Transverse colon (tissue), 4 donors: ENCODE results near the gene PHF14. TPM values are rescaled to one million over a fixed set of nuclear protein-coding genes. Genes with fewer than 3 reads are reported as not detected.
"Not testable (repeated sequence)": the region's sequence is repeated elsewhere in the genome, so short reads cannot be mapped to it uniquely, and the experiment has no call there.

Experiments used
- DNase-seq: peaks from one replicate; pipeline ENCODE4 v3.0.0-alpha.2; 2019
- H3K27ac ChIP-seq, 4 donors: fragments of 200-600 bp; sonication (generic); 2 replicates each; pipeline ENCODE4 v1.5.1; 2016 to 2018; ENCODE audit warnings: inconsistent platforms in 4 of 4
- H3K27me3 ChIP-seq: fragments of 200-600 bp; sonication (generic); 2 replicates; pipeline ENCODE4 v1.5.1; 2017; ENCODE audit warnings: inconsistent platforms
- H3K36me3 ChIP-seq, 4 donors: fragments of 200-600 bp; sonication (generic); 2 replicates each; pipeline ENCODE4 v1.5.1; 2017 to 2019; ENCODE audit warnings: inconsistent platforms in 4 of 4
- H3K4me1 ChIP-seq, 4 donors: fragments of 200-600 bp; sonication (generic); 2 replicates each; pipeline ENCODE4 v1.5.1; 2017 to 2020; ENCODE audit warnings: inconsistent platforms in 4 of 4
- H3K4me3 ChIP-seq, 4 donors: fragments of 200-600 bp; sonication (generic); 1 replicate in 1 of 4; 2 replicates in 3 of 4; pipeline versions ENCODE4 v1.5.1 to v1.6.1; 2017 to 2019; ENCODE audit warnings: inconsistent platforms in 4 of 4
- H3K9me3 ChIP-seq, 2 donors: fragments of 200-600 bp; sonication (generic); 2 replicates each; pipeline ENCODE4 v1.5.1; 2017 to 2019; ENCODE audit warnings: inconsistent platforms in 2 of 2
- EP300 ChIP-seq: sonication (generic); formaldehyde crosslinking; IDR thresholded peaks from one replicate; pipeline ENCODE4 v1.6.1; 2017; ENCODE audit warnings: antibody characterized with exemption, low read depth
- POLR2A ChIP-seq: fragments of 450-650 bp; IDR thresholded peaks from one replicate; pipeline ENCODE4 v1.6.1; 2016; ENCODE audit warnings: antibody characterized with exemption, mild to moderate bottlenecking, moderate library complexity
- POLR2AphosphoS5 ChIP-seq, 3 donors: sonication (generic); formaldehyde crosslinking; IDR thresholded peaks; one replicate each; pipeline ENCODE4 v1.6.1; 2016; ENCODE audit warnings: antibody characterized with exemption in 3 of 3
- WGBS, 2 donors: methylation state at CpG; one replicate each; pipeline ENCODE4 v1.1.5; 2018; ENCODE audit warnings: low coverage in 1 of 2; 5-methylcytosine and 5-hydroxymethylcytosine counted together
- in situ Hi-C, 4 donors: fragments of 200-750 bp; cut with MboI; loops; one replicate each; pipeline versions ENCODE4 v1.15.0 to v1.15.1; 2017; ENCODE audit warnings: low sequenced_read_pairs in 3 of 4, low pct_ligation_motif_present in 1 of 4, low pct_unique_long_range_greater_than_20kb in 1 of 4
- intact Hi-C: fragments of 100-400 bp; cut with DNase I; formaldehyde crosslinking; loops from one replicate; pipeline ENCODE4 v1.15.1; 2023; ENCODE audit warnings: low total_unique reads
- total RNA-seq, 4 donors: library from RNA; depleted of rRNA; stranded (reverse); fragments of >200 nt; gene quantifications; one replicate each; pipeline ENCODE4 v1.1.0, GENCODE V29; 2016
- TF ChIP-seq, protein P1 (sequence below), 5 experiments: fragments of 200-600 bp in 3 of 5; fragments of 450-650 bp in 2 of 5; sonication (generic) in 3 of 5; IDR thresholded peaks; 1 replicate in 2 of 5; 2 replicates in 3 of 5; pipeline ENCODE4 v1.5.1; 2016 to 2017; ENCODE audit warnings: antibody characterized with exemption in 5 of 5, inconsistent platforms in 3 of 5, mild to moderate bottlenecking in 2 of 5, moderate library complexity in 1 of 5

The PHF14 gene
- total RNA-seq, 4 donors from 2014 or later: 24.3 to 42.1 (median 28.8) TPM

DNA sequence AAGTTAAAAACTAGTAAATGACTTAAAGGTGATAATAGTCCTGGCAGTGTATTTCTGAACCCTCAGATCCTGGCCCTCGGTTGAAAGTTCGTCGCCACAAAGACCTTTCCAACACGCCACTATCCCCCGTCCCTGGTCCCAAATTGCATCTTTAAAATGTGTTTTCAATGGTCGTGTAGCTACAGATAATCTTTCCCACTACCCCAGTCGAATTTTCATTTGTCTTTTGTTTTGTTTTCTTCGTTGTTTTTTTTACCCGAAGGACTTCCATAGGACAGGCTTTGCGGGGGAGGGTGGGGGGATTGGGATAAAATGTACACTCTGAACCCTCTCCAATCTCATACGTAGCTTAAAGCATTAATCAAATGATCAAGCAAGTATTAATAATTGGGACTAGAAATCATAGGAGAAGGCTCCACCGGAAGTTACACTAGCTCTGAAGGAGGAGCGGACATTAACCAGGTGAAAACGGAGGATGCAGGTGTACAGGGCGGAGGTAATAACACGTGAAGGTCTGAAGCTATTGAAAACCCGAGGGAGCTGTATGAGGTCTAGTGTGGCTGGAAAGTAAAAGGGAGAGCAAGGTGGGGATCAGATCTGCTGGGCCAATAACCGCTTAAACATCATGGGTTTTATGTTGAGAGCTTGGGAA is 32.8 kb upstream of the PHF14 start:
- Histone ChIP-seq H3K9me3 (no peaks in the 10 kb centered on the region), H3K4me1 (peaks cover 0 to 32% (median 19%) of the 10 kb centered on the region in 4 donors), H3K27me3 (no peaks in the 10 kb centered on the region), H3K4me3 (peak overlapping the region; percentile 37 to 97 (median 68)), H3K36me3 (peaks cover 0 to 17% (median 6%) of the 10 kb centered on the region in 4 donors), H3K27ac (peak overlapping the region; percentile 86 to 96 (median 95))
- no peak for TF ChIP-seq POLR2A
- TF ChIP-seq POLR2AphosphoS5 (IDR thresholded peaks at IDR 0.05): no peak
- TF ChIP-seq, protein P1, sequence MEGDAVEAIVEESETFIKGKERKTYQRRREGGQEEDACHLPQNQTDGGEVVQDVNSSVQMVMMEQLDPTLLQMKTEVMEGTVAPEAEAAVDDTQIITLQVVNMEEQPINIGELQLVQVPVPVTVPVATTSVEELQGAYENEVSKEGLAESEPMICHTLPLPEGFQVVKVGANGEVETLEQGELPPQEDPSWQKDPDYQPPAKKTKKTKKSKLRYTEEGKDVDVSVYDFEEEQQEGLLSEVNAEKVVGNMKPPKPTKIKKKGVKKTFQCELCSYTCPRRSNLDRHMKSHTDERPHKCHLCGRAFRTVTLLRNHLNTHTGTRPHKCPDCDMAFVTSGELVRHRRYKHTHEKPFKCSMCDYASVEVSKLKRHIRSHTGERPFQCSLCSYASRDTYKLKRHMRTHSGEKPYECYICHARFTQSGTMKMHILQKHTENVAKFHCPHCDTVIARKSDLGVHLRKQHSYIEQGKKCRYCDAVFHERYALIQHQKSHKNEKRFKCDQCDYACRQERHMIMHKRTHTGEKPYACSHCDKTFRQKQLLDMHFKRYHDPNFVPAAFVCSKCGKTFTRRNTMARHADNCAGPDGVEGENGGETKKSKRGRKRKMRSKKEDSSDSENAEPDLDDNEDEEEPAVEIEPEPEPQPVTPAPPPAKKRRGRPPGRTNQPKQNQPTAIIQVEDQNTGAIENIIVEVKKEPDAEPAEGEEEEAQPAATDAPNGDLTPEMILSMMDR (IDR thresholded peaks at IDR 0.05): no peak
- no peak for TF ChIP-seq EP300
- intact Hi-C loops: loop anchor here (5.0 kb wide), 1 partner anchor 36 kb away; no protein-coding TSS in a partner anchor
- DNase-seq: peak; percentile 14
- in situ Hi-C loops: no loop called here
- 16 to 17% methylated on average over 11 to 18 of the region's 18 CpGs for WGBS, 2 donors

DNA sequence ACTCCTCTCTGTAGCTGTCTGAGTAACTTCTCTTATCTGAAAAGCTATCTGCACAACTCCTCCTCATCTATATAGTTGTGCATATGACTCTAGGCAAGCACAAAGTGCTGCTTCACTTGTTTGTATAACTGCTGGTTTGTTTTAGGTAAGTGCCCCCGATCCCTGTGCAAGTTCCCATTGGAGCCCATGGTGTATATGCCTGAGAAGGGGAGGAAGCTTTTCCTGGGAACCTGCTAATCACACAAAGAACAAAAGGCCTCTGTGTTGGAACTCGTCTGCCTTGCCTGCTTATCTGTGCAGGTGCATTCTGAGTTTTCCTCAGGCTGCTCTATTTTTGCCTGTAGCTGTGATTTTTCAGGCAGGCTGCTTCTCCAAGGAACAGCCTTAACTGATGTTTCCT is 23.2 kb upstream of the PHF14 start:
- H3K27ac ChIP-seq: no peak overlapping the region
- H3K36me3 ChIP-seq: no peaks in the 10 kb centered on the region
- WGBS, 2 donors: 35 to 40% methylated on average over 1 to 2 of the region's 2 CpGs
- TF ChIP-seq POLR2A: no peak
- no peak for TF ChIP-seq EP300
- TF ChIP-seq, protein P1 (IDR thresholded peaks at IDR 0.05): no peak
- TF ChIP-seq POLR2AphosphoS5 (IDR thresholded peaks at IDR 0.05): no peak
- in situ Hi-C loops: no loop called here
- H3K27me3 ChIP-seq: no peaks in the 10 kb centered on the region
- no peak for DNase-seq
- no peak overlapping the region for H3K4me3 ChIP-seq
- intact Hi-C loops: no loop called here
- no peaks in the 10 kb centered on the region for H3K4me1 ChIP-seq
- H3K9me3 ChIP-seq: no peaks in the 10 kb centered on the region

DNA sequence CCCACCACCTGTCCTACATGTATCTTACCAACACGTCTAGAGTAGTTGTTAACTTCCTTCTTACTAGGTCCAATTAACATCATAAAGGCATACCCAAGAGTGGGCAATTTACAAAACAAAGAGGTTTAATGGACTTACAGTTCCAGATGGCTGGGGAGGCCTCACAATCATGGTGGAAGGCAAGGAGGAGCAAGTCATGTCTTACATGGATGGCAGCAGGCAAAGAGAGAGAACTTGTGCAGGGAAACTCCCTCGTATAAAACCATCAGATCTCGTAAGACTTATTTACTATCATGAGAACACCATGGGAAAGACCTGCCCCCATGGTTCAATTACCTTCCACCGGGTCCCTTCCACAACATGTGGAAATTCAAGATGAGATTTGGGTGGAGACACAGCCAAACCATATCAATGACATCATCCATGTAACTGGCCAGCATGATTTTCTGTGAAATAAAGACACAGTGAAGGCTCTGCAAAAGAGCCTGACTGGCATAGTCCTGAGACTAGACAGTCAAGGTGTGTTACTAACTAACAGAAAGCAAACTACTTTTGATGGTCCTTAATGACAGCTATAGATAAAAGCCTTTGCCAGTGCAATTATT is 22.6 kb upstream of the PHF14 start:
- H3K9me3 ChIP-seq, H3K36me3 ChIP-seq, H3K27me3 ChIP-seq, intact Hi-C loops, H3K4me3 ChIP-seq, in situ Hi-C loops, H3K4me1 ChIP-seq, H3K27ac ChIP-seq, DNase-seq: not testable (repeated sequence)
- 75 to 85% methylated on average over 4 of the region's 4 CpGs for WGBS, 2 donors

DNA sequence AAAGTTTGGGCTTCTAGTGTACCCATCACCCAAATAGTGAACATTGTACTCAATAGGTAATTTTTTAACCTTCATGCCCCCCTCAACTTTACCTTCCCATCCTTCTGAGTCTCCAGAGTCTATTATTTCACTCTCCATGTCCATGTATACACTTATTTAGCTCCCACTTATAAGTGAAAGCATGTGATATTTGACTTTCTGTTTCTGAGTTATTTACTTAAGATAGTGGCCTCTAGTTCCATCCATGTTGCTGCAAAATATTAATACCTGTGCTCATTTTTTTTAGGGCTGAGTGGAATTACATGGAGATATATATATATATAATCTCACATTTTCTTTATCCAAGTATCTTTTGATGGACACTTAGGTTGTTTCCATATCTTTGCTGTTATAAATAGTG is 21.1 kb upstream of the PHF14 start:
- TF ChIP-seq POLR2AphosphoS5 (IDR thresholded peaks at IDR 0.05): no peak
- no peak overlapping the region for H3K27ac ChIP-seq

DNA sequence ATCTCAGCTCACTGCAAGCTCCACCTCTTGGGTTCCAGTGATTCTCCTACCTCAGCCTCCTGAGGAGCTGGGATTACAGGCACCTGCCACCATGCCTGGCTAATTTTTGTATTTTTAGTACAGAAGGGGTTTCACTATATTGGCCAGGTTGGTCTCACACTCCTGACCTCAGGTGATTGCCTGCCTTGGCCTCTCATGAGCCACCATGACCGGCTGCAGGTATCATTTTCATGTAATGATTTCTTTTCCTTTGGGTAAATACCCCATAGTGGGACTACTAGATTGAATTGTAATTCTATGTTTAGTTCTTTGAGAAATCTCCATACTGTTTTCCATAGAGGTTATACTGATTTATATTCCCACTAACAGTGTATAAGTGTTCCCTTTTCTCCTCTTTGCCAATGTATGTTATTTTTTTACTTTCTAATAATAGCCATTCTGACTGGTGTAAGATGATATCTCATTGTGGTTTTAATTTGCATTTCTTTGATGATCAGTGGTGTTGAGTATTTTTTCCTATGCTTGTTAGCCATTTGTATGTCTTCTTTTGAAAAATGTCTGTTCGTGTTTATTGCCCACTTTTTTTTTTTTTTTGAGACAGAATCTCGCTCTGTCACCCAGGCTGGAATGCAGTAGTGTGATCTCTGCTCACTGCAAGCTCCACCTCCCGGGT is 20.5 kb upstream of the PHF14 start:
- intact Hi-C loops, H3K27ac ChIP-seq, H3K36me3 ChIP-seq, in situ Hi-C loops, H3K27me3 ChIP-seq, H3K4me1 ChIP-seq, DNase-seq, H3K9me3 ChIP-seq, H3K4me3 ChIP-seq: not testable (repeated sequence)
- 77 to 83% methylated on average over 3 to 4 of the region's 4 CpGs for WGBS, 2 donors

More for the DNA sequence above, 21.1 kb upstream of the PHF14 start:
- H3K36me3 ChIP-seq: no peaks in the 10 kb centered on the region
- no peaks in the 10 kb centered on the region for H3K27me3 ChIP-seq
- intact Hi-C loops (no loop called here), in situ Hi-C loops (no loop called here)
- DNase-seq: no peak
- no peaks in the 10 kb centered on the region for H3K9me3 ChIP-seq
- H3K4me1 ChIP-seq: no peaks in the 10 kb centered on the region
- no peak overlapping the region for H3K4me3 ChIP-seq
